ENCODE data around the gene NCOR2.

The NCOR2 gene

DNA sequence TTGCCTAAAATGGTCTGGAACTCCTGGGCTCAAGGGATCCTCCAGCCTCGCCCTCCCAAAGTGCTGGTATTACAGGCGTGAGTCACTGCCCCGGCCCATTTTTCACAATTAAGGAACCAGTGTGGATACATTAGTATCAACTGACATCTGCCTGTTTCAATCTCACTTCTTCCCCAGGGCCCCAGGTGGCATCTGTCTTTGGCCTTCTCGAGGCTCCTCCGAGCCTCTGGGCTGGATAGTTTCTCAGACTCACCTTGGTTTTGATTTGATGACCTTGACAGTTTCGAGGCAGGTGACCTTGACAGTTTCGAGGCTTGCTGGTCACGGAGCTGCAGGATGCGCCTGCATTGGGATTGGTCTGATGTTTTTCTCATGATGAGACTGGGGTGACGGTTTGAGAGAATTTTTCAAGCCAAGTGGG is 41.0 kb upstream of the NCOR2 start:
- no peaks in the 10 kb centered on the region for H3K36me3 ChIP-seq
- no peak overlapping the region for H3K4me3 ChIP-seq (ENCODE audit: low read depth in 1 of 2, low read length in 1 of 2)
- peaks cover 59% of the 10 kb centered on the region for H3K27me3 ChIP-seq
- peaks cover 14% of the 10 kb centered on the region in 2 experiments for H3K4me1 ChIP-seq (ENCODE audit: control insufficient read depth in 1 of 2, insufficient read depth in 1 of 2, low read depth in 1 of 2, low read length in 1 of 2)
- TF ChIP-seq, protein P1, sequence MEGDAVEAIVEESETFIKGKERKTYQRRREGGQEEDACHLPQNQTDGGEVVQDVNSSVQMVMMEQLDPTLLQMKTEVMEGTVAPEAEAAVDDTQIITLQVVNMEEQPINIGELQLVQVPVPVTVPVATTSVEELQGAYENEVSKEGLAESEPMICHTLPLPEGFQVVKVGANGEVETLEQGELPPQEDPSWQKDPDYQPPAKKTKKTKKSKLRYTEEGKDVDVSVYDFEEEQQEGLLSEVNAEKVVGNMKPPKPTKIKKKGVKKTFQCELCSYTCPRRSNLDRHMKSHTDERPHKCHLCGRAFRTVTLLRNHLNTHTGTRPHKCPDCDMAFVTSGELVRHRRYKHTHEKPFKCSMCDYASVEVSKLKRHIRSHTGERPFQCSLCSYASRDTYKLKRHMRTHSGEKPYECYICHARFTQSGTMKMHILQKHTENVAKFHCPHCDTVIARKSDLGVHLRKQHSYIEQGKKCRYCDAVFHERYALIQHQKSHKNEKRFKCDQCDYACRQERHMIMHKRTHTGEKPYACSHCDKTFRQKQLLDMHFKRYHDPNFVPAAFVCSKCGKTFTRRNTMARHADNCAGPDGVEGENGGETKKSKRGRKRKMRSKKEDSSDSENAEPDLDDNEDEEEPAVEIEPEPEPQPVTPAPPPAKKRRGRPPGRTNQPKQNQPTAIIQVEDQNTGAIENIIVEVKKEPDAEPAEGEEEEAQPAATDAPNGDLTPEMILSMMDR (IDR thresholded peaks at IDR 0.05), result no peak
- no peak overlapping the region for H3K27ac ChIP-seq
- no peaks in the 10 kb centered on the region for H3K9me3 ChIP-seq

DNA sequence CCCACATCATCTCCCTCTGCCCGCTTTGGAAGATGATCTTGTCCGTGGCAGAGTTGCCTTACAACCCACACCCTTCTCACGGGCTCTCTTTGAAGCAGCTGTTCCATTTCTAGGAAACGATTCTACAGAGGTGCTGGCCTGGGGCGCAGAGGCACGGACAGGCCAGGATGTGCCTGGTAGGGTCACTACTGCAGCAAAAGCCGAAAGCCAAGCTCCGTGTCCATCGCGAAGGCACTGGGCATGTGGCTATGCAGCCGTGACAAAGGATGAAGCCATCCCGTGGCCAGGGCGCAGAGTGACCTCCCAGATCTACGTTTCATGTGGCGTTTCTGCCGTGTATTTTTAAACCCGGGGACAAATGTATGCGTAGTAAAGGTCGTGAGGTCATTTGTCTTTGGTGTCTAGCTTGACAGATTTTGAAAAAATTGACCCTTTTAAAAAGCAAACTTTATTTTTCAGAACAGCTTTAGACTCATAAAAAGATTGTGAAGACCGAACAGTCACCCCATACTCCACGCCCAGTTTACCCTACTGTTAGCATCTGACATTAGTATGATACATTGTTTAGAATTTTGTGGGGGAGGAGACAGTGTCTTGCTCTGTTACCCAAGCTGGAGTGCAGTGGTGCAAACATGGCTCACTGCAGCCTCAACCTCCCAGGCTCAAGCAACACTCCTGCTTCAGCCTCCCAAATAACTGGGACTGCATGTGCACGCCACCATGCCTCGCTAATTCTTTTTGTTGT is 40.4 kb upstream of the NCOR2 start:
- H3K27me3 ChIP-seq, result peaks cover 59% of the 10 kb centered on the region
- H3K27ac ChIP-seq, result no peak overlapping the region
- H3K36me3 ChIP-seq, result no peaks in the 10 kb centered on the region
- H3K4me1 ChIP-seq (ENCODE audit: control insufficient read depth in 1 of 2, insufficient read depth in 1 of 2, low read depth in 1 of 2, low read length in 1 of 2), result peaks cover 14% of the 10 kb centered on the region in 2 experiments
- no peaks in the 10 kb centered on the region for H3K9me3 ChIP-seq
- H3K4me3 ChIP-seq (ENCODE audit: low read depth in 1 of 2, low read length in 1 of 2), result no peak overlapping the region
- TF ChIP-seq, protein P1 (IDR thresholded peaks at IDR 0.05), result no peak

DNA sequence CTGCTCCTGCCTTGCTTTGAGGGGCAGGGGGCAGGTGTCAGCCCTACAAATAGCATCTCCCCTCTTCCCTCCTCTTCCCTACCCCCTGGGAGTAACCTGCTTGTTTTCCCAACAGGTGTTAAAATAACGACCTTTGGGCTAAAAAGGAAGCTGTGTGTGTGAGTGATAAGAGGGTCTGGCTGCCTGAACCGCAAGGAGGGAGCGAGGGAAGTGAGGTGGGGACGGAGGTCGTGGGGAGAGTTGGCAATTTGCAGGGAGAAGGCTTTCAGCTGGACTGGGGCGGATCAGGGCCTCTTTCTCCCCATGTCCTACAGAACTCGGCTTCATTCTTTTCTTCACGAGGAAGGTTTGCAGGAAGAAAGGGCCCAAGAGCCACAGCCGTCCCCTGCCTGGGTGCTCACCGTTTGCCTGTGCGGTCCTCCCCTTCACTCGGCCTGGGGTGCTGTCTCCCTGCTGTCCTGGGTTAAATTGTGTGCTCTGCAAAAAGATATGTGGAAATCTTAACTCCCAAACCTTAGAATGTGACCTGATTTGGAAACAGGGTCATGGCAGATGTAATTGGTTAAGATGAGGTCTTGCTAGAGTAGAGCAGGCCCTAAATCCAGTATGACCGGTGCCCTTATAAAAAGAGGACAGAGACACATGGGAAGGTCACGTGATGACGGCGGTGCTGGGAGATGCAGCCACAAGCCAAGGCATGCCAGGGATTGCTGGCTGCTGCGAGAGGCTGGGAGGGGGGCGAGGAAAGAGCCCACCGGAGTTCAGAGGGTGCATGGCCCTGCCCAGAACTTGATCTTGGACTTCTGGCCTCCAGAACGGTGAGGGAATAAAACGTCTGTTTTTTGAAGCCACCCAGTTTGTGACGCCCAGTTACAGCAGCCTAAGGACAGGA is 38.7 kb upstream of the NCOR2 start:
- H3K36me3 ChIP-seq, result no peaks in the 10 kb centered on the region
- no peak overlapping the region for H3K4me3 ChIP-seq (ENCODE audit: low read depth in 1 of 2, low read length in 1 of 2)
- H3K27ac ChIP-seq, result no peak overlapping the region
- peaks cover 14% of the 10 kb centered on the region in 2 experiments for H3K4me1 ChIP-seq (ENCODE audit: control insufficient read depth in 1 of 2, insufficient read depth in 1 of 2, low read depth in 1 of 2, low read length in 1 of 2)
- no peaks in the 10 kb centered on the region for H3K9me3 ChIP-seq
- TF ChIP-seq, protein P1 (IDR thresholded peaks at IDR 0.05), result no peak
- peaks cover 49% of the 10 kb centered on the region for H3K27me3 ChIP-seq

DNA sequence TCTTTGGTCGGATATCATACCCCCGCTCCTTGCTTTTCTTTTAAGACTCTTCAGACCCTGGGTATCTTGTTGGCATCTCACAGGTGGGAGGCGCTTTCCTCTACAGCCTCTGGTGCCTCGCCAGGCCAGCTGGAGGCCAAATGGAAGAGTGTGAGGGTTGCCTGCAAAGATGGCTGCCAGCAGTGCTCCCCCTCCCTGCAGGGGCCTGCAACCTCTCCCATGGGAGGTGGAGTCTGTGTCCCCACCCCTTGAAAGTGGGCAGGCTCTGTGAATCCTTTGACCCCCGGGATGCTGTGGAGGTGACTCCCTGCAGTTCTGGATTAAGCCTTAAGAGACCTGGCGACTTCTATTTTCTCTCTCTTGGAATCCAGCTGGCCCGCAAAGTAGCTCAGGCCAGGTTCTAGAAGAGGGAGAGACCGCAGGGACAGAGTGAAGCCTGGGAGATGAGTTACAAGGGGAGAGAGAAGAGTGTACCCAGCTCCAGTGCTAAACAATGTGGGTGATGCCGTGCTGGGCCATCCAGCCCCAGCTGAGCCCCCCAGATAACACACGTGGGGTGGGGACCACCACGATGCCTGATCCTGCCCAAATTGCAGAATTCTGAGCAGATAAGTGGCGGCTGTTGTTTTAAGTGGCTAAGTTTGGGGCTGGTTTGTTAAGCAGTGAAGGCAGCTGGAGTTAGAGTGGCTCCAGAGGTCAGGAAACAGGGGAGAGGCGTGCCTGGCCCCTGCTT is 37.9 kb upstream of the NCOR2 start:
- TF ChIP-seq, protein P1 (IDR thresholded peaks at IDR 0.05), result no peak
- peaks cover 41% of the 10 kb centered on the region for H3K27me3 ChIP-seq
- H3K9me3 ChIP-seq, result no peaks in the 10 kb centered on the region
- H3K27ac ChIP-seq, result no peak overlapping the region
- no peak overlapping the region for H3K4me3 ChIP-seq (ENCODE audit: low read depth in 1 of 2, low read length in 1 of 2)
- peaks cover 14% of the 10 kb centered on the region in 2 experiments for H3K4me1 ChIP-seq (ENCODE audit: control insufficient read depth in 1 of 2, insufficient read depth in 1 of 2, low read depth in 1 of 2, low read length in 1 of 2)
- H3K36me3 ChIP-seq, result no peaks in the 10 kb centered on the region

DNA sequence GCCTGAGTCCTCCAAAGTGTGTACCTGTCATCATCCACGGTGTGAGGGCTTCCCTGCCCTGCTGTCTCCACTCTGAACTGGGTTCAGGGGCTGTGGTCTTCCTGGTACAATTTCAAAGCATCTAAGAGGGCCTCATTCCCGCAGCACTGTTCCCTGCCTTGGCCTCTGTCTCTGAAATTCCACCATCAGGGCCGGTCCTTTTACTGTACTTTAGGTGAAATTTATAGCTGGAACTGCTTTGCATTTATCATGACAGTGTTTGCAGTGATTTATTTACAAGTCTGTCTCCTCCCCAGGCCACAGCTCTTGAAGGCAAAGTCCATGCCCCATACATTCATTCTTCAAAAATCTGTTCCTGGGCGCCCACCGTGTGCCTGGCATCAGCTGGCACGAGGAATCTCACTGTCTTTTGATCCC is 36.9 kb upstream of the NCOR2 start:
- Histone ChIP-seq H3K27me3 (peaks cover 31% of the 10 kb centered on the region), H3K36me3 (no peaks in the 10 kb centered on the region), H3K4me1 (ENCODE audit: control insufficient read depth in 1 of 2, insufficient read depth in 1 of 2, low read depth in 1 of 2, low read length in 1 of 2) (peaks cover 8 to 10% of the 10 kb centered on the region in 2 experiments), H3K27ac (no peak overlapping the region), H3K4me3 (ENCODE audit: low read depth in 1 of 2, low read length in 1 of 2) (no peak overlapping the region), H3K9me3 (no peaks in the 10 kb centered on the region)
- TF ChIP-seq, protein P1 (IDR thresholded peaks at IDR 0.05), result no peak

Measured in neutrophil (primary cell).